GM12891 (cell line): ENCODE measurements around the gene TNFRSF12A.

Experiments used
- POLR2A ChIP-seq: IDR thresholded peaks from 2 replicates; pipeline ENCODE4 v1.6.1; 2011; ENCODE audit warnings: low read depth, low read length, control low read depth
- POLR2AphosphoS5 ChIP-seq: IDR thresholded peaks from 2 replicates; pipeline ENCODE4 v1.6.1; 2011; ENCODE audit warnings: low read depth, low read length, control low read depth
- SPI1 ChIP-seq: IDR thresholded peaks from 2 replicates; pipeline ENCODE4 v1.6.1; 2011; ENCODE audit warnings: low read depth, low read length, control low read depth
- TAF1 ChIP-seq: IDR thresholded peaks from 2 replicates; pipeline ENCODE4 v1.6.1; 2011; ENCODE audit warnings: low read depth, low read length, control low read depth

DNA sequence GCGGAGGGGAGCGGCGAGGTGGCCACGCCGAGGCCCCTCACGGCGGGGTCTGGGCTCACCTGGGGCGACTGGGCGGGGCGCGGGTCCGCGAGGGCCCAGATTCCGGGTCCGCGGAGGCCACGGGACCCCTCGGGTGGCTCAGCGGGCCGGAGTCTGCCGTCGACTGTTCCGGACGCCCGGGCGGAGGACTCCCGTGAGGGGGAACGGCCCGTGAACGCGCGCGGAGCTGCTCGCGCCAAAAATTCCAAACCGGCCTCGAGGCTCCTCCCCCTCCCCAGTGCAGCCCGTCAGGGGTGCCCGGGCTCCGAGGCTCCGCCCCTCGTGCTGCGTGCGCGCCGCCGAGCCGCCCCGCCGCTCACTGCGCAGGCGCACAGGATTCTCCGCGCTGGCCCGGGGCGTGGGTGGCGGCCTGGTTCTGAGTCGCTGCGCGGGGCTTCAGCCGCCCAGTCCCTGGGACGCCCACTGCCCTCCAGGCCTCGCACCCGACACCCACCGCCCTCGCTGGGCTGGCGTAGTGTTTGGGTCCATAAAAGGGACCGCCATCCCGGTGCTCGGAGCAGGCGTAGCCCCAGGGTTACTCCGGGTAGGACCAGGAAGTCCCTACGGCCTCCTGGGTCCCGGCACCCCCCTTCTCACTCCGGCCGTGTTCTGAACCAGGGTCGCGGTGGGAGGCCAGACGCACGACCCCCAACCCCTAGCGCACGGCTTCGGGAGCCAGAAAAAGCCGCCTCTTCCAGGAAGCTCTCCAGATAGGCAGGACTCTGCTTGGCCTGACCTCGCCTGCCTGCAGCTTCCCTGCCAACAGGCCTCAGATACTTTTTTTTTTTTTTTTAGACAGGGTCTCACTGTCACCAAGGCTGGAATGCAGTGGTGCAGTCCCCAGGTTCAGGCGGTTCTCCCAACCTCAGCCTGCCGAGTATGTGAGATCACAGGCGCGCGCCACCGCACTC lies 39.7 kb upstream of the TNFRSF12A start, which contains the start of gene PKMYT1:
- TF ChIP-seq POLR2A (peak; percentile 81), POLR2AphosphoS5 (peak; percentile 79; the same call in 1 of the 2 replicates), TAF1 (peak; percentile 56; the same call in 1 of the 2 replicates), SPI1 (no peak)
